Cardiac atrium fibroblast (primary cell): ENCODE data around the gene CSAG2. TPM values are rescaled to one million over a fixed set of nuclear protein-coding genes. Genes with fewer than 3 reads are reported as not detected.

Experiments used
- total RNA-seq: library from RNA; depleted of rRNA; stranded (reverse); fragments of >200 nt; gene quantifications from 2 replicates; pipeline ENCODE4 v1.2.3, GENCODE V29; 2015

Gene CSAG2
- not detected in 2 replicates for total RNA-seq

GRCh38 chrX:152709173-152709572 is at the start of gene CSAG2:
Gene CSAG2 (minus strand): TSS chrX:152709273. CDS start chrX:152709112, 161 bp downstream.

GRCh38 chrX:152753686-152754650 is 44.9 kb upstream of the CSAG2 start, which contains the start of gene MAGEA2:
Gene MAGEA2 (minus strand): TSS chrX:152753842. CDS start chrX:152751363, 2,479 bp downstream.

GRCh38 chrX:152733261-152733975 is 24.3 kb upstream of the CSAG2 start, which contains the start of the genes CSAG1 and MAGEA12:
Gene CSAG1 (minus strand): TSS chrX:152733721. CDS start chrX:152732460, 1,261 bp downstream.
Gene MAGEA12 (plus strand): TSS chrX:152733757. CDS start chrX:152736162, 2,405 bp downstream.

GRCh38 chrX:152713815-152714787 is 5.0 kb upstream of the CSAG2 start, which contains the start of gene MAGEA2B:
Gene MAGEA2B (plus strand): TSS chrX:152714628. CDS start chrX:152717107, 2,479 bp downstream.

GRCh38 chrX:152697952-152698931 is 10.8 kb downstream of the CSAG2 start, which contains the start of gene MAGEA3:
Gene MAGEA3 (plus strand): TSS chrX:152698794. CDS start chrX:152700833, 2,039 bp downstream.

Other genes starting within 250 kb of the CSAG2 start
- gene GABRQ, start 71.4 kb downstream of the CSAG2 start, total RNA-seq: not detected in 2 replicates
- gene MAGEA3, start 10.5 kb downstream of the CSAG2 start, total RNA-seq: not detected in 2 replicates
- not detected in 2 replicates for gene MAGEA2B, start 5.4 kb upstream of the CSAG2 start, total RNA-seq
- not detected in 2 replicates for gene CSAG1, start 24.4 kb upstream of the CSAG2 start, total RNA-seq
- not detected in 2 replicates for gene MAGEA12, start 24.5 kb upstream of the CSAG2 start, total RNA-seq
- gene MAGEA2, start 44.6 kb upstream of the CSAG2 start, total RNA-seq: not detected in 2 replicates
- gene CSAG3, start 49.9 kb upstream of the CSAG2 start, total RNA-seq: not detected in 2 replicates
- gene MAGEA6, start 60.4 kb upstream of the CSAG2 start, total RNA-seq: not detected in 2 replicates
- gene CETN2, start 121.5 kb upstream of the CSAG2 start, total RNA-seq: 31.8 and 38.8 TPM in 2 replicates
- gene NSDHL, start 121.8 kb upstream of the CSAG2 start, total RNA-seq: 19.7 and 25.8 TPM in 2 replicates
- 1.6 and 2.9 TPM in 2 replicates for gene ZNF185, start 188.8 kb upstream of the CSAG2 start, total RNA-seq